Measurements from ENCODE around the gene NPIPB8.
"Not testable (repeated sequence)": the region's sequence is repeated elsewhere in the genome, so short reads cannot be mapped to it uniquely, and the experiment has no call there.

GRCh38 chr16:28693257-28693950, 55.5 kb downstream of the NPIPB8 start:
- TF ChIP-seq CTCF (IDR thresholded peaks at IDR 0.05 in 2 of 3, conservative IDR thresholded peaks at IDR 0.05 in 1 of 3; ENCODE audit: insufficient read depth in 2 of 3, low read depth in 1 of 3, low read length in 3 of 3); CEBPB (tag; IDR thresholded peaks at IDR 0.05); NELFE (IDR thresholded peaks at IDR 0.05; ENCODE audit: insufficient read depth, insufficient read length); ZFPM2 (CRISPR knock-in tag; IDR thresholded peaks at IDR 0.05); MTA2 (IDR thresholded peaks at IDR 0.05; ENCODE audit: low read depth); HBP1 (CRISPR knock-in tag; IDR thresholded peaks at IDR 0.05); NFYB (IDR thresholded peaks at IDR 0.05; ENCODE audit: extremely low read depth, insufficient read length); KDM4B (IDR thresholded peaks at IDR 0.05; ENCODE audit: borderline replicate concordance in 2 of 2, low read depth in 1 of 2); SMC3 (conservative IDR thresholded peaks at IDR 0.05; ENCODE audit: insufficient read depth, low read depth, low read length); ZNF184 (CRISPR knock-in tag; IDR thresholded peaks at IDR 0.05); GATA2 (CRISPR knock-in tag; IDR thresholded peaks at IDR 0.05): not testable (repeated sequence)
- TF ChIP-seq, protein P1, sequence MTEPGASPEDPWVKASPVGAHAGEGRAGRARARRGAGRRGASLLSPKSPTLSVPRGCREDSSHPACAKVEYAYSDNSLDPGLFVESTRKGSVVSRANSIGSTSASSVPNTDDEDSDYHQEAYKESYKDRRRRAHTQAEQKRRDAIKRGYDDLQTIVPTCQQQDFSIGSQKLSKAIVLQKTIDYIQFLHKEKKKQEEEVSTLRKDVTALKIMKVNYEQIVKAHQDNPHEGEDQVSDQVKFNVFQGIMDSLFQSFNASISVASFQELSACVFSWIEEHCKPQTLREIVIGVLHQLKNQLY (CRISPR knock-in tag; conservative IDR thresholded peaks at IDR 0.05): not testable (repeated sequence)
- TF ChIP-seq, protein P2, sequence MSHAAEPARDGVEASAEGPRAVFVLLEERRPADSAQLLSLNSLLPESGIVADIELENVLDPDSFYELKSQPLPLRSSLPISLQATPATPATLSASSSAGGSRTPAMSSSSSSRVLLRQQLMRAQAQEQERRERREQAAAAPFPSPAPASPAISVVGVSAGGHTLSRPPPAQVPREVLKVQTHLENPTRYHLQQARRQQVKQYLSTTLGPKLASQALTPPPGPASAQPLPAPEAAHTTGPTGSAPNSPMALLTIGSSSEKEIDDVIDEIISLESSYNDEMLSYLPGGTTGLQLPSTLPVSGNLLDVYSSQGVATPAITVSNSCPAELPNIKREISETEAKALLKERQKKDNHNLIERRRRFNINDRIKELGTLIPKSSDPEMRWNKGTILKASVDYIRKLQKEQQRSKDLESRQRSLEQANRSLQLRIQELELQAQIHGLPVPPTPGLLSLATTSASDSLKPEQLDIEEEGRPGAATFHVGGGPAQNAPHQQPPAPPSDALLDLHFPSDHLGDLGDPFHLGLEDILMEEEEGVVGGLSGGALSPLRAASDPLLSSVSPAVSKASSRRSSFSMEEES (CRISPR knock-in tag; IDR thresholded peaks at IDR 0.05): not testable (repeated sequence)
- TF ChIP-seq, protein P3, sequence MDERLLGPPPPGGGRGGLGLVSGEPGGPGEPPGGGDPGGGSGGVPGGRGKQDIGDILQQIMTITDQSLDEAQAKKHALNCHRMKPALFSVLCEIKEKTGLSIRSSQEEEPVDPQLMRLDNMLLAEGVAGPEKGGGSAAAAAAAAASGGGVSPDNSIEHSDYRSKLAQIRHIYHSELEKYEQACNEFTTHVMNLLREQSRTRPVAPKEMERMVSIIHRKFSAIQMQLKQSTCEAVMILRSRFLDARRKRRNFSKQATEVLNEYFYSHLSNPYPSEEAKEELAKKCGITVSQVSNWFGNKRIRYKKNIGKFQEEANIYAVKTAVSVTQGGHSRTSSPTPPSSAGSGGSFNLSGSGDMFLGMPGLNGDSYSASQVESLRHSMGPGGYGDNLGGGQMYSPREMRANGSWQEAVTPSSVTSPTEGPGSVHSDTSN (CRISPR knock-in tag; IDR thresholded peaks at IDR 0.05; ENCODE audit: low read depth): not testable (repeated sequence)
- TF ChIP-seq, protein P3 (tag; conservative IDR thresholded peaks at IDR 0.05; ENCODE audit: low read depth): not testable (repeated sequence)

Measured in K562 (cell line).